Activated gamma-delta T cell (primary cell): ENCODE data around the gene SEMA4G.

ENCODE experiments used
- DNase-seq: peaks from one replicate; lab custom pipeline; 2025; lab: John Stamatoyannopoulos, UW

SEMA4G gene

GRCh38 chr10:100986952-100987684 is 17.8 kb downstream of the SEMA4G start, which contains the start of the genes MRPL43 and TWNK:
Gene MRPL43, minus strand, starts transcription at chr10:100987497. Its CDS starts 54 bp downstream, at chr10:100987443.
Gene TWNK, plus strand, starts transcription at chr10:100987543. Its CDS starts 668 bp downstream, at chr10:100988211.
- DNase-seq: peak; percentile 68

DNA sequence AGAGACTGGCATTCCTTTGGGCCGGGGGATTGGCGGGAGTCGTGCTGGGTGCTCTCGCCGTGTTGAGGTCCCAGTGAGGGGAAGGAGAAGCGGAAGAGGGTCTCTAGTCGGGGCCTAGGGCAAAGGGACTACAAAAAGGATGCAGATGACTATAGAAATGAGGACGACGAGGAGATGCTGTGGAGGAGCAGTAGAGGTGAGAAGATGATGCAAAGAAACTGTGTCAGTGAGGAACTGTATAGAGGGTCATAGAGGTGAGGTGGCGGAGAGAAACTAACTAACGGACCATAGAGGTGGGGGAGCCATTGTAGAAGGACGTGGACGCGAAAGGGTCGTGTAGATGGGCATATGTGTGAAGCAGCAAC is 18.4 kb downstream of the SEMA4G start:
- no peak for DNase-seq

GRCh38 chr10:100988166-100988565 is 18.9 kb downstream of the SEMA4G start:
- no peak for DNase-seq

DNA sequence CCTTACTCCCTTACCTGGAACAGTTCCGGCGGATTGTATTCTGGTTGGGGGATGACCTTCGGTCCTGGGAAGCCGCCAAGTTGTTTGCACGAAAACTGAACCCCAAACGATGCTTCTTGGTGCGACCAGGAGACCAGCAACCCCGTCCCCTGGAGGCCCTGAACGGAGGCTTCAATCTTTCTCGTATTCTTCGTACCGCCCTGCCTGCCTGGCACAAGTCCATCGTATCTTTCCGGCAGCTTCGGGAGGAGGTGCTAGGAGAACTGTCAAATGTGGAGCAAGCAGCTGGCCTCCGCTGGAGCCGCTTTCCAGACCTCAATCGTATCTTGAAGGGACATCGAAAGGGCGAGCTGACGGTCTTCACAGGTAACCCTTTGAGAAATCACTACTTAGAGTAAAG is 19.8 kb downstream of the SEMA4G start:
- no peak for DNase-seq

DNA sequence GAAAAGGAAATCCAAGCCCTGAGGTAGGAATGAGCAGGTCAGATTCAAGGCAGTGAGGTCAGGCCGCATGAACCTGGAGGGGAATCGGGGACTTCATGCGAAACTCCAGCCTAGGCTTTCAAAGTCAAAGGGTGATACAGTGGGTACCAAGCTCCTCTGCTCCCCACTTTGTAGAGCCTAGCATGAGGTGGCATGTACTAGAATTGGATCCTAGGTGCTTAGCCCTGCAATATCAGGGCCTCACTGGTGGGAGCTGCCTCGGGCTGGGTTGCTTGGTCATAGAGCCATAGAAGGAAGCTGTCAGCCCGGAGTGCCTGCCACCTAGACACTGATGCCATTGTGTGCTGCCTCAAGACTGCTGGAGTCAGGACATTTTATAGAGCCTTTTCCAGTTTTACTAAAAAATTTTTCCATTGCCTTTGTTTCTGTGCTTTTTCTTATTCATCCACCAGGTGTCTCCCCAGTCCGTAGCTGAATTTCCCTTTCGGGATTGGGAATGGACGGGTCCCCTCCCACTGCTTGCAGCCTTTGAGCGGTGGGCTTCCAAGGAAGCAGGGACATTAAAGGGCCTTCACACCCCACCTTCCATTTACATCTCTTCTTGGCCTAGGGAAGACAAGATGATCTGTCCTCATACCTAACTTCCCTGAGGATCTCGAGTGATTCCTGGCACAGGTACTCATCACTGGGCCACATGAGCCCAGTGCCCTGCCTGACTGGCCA is 24.8 kb downstream of the SEMA4G start:
- DNase-seq: no peak

DNA sequence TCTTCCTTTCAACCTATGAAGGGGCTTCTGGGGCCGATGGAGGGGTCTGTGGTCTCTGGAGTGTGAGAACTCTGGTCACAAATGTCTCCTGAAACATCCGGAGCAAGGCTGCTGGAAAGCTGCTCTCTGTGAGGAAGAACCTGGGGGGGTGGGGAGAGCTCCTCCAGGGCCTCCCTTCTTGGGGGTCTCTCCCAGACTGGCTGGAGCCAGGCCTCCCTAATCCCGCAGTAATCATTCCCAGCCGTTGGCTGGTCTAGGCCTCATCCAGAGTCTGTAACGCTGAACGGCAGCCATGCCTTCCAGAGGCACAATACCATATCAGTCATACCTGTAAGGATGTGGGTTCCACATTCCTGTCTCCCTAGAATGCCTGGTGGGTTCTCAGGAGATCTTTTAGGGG is 25.9 kb downstream of the SEMA4G start:
- DNase-seq: no peak

- peak; percentile 32 for DNase-seq
These were observed 27.5 kb downstream of the SEMA4G start for GRCh38 chr10:100996678-100997359.

DNA sequence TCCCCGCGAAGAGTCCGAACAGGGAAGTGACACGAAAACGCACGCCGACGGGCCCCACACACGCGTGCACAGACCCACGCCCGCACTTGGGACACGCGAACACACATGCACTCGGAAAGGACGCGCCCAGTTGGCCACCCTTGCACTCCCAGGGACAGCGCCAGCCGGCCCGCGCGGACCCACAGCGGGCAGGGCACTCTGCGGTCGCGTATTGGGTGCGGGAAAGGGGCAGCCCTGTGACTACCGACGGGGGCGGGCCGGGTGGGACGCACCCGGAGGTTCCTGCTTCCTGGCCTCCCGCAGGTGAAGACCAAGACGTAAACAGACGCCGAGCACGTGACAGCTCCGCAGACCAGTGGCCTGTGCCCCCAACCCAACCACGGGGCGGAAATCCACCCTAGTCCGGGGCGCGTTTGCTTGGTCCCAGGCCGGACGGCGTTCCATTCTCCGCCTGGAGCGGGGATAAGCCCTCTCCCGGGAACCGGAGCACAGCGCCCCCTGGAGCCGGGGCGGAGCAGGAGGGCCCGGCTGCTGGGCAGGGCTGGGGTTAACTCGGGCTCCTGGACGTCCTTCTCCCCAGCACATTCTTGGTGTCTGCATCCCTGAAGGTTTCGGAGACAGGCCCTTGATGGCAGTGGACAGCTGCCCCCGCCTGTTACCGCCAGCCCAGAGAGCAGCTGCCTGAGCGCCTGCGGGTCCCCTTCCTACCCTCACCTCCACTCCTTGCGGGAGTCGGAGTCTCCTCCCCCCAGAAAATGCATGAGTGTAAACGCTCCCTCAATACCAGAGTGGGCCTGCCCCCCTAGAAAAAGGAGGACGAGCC is 28.3 kb downstream of the SEMA4G start:
- DNase-seq: peak; percentile 53

DNA sequence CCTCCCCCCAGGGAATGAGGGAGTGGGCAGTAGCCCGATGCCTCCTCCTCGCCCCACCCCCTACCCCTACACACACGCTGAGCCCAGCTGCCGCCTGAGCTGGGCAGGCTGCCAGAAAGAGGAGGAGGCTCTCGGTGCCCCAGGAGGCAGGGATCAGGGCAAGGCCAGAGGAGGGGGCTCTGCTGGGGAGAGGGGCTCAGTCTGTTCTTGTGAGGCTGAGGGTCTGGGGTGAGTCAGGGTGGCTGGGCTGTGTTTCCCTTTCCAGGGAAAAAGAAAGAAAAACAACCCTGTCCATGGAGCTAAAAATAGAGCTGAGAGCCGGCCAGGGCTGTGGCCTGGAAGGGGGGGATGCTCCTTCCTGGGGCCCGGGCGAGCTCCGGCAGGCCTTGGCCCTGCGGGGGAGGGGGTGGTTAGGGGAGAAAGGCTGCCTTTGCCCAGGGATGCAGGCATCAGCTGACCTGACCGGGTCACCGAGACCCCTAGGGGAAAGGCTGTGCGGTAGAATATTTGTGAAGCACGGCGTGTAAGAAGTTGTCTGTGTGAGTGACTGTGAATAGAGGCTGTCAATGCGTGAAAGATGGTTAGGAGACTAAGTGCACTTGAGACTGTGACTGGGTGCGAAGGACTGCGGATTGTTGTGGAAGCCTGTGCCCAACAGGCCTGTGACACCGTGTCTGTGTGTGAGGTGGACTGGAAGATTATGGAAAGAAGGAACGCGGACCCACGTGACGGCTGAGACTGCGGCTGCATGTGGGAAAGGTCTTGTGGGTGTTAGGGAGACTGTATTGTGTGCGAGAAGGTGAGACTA is 29.1 kb downstream of the SEMA4G start:
- DNase-seq: peak; percentile 25

DNA sequence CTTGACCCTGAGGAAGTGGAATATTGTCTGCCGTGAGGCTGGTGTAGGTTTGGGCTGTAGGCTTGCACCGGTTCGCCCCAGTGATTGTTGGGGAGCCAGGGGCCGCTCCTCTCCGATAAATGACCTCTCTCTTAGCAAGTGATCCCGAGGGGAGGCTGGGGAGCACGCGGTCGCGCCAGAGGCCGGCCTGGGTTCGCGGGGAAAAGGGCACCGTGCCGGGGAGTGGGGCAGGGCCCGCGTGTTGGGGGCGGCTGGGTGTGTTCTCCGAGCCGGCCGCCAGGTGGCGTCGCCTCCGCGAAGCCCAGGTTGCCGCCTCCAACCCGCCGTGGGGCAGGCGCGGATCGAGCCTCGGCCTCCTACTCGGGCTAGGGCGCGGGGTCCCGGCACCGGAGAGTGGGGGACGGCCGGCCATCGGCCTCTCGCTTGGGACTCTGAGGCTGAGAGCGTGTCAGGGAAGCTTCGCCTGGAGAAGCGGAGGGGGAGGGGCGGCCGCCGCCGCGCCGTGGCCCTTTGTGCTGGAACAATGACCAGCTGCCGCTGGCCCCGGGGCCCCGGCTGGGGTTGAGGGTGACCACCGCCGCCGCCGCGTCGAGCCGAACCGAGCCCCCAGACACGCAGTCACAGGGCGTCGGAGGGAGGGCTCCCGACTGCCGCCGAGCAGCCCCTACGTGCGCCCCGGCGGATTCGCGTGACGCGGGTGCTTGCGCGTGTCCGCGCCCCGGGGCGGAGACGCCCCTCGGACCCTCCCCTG is 29.9 kb downstream of the SEMA4G start:
- peak; percentile 59 for DNase-seq

- no peak for DNase-seq
These were observed 30.4 kb downstream of the SEMA4G start, which contains the start of gene LZTS2 for GRCh38 chr10:100999742-101000126. Gene LZTS2, plus strand, starts transcription at chr10:100999808. Its CDS starts 2,731 bp downstream, at chr10:101002539.

DNA sequence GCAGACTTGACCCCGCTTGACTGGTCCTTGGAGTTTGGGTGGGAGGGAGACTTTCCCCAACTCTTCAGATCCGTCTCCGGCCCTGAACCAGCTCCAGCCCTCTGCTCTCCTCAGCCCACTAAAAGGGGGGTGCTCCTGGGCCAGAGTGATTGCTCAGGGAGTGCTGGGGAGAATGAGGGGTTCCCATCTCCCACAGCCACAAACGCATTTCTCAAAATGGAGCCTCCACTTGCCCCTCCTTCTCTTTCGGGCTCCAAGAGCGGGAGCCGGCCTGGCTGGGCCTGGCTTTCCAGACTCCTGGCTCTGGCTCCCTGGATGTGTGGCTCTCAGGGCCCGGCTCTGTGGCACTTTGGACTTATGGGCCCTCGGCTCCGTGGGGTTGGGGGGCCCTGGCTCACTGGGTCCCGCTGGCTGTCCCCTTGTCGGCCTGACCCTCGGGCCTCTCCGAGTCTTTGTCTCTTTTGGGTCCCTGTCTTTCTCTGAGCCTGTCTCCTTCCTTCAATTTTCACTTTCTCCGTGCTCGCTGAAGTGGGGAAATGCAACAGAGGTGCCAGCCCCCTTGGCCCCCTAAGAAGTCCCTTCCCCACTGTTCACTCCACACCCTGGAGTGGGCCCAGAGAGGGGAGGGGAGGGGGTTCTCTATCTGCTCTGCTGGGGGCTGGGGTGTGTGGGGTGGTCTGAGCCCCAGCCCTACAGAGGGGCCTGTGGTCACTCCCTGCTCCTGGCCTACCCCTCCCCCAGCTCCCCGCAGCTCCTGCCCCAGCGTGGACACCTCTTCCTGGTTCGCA is 31.0 kb downstream of the SEMA4G start:
- no peak for DNase-seq

DNA sequence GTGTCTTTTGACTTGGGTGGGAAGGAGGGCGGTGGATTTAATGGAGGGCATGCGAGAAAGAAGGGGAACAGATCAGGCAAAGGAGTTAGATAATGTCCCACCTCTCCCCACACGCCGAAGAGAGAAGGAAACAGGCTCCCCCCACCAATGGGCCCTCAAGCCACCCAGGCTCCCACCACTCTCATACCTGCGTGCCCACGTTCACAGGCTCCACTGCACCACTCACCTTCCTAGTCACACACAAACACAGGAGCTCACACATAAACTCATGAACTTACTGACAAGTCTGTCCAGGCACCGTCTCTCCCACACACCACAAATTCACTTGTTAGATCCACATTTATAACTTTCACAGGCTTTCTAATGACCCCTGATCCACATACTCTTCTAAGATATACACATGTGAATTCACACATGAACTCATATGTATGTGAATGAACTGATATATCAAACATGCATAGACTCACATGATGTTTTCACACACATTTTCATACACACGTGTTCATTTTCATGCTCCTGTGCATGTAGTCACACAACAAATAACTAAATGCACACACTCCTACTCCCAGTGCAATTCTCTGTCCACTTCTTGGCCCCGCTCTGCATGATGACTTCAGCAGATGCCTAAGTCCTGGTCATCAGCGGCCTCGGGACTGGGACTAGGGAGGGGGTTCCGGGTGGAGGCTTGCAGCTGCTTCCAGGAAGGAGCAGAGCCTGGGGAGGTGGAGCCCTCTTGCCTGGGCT is 31.8 kb downstream of the SEMA4G start:
- DNase-seq: no peak

DNA sequence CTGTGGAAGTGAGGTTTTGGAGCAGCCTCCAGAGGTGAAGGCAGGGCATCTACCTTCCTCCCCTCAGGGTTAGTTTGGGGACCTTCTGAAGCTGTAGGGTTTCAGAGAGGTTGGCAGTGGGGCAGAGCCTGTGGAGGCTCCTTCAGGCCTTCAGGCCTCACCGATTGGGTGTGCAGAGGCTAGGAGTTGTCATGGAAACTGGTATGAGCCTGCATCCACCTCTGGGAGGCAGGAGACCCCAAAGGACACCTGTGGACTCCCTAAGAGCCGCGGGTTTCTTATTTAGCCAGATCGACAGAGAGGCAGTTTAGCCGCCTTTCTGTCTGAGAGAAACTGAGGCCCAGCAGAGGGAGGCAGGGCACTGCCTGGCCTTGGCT is 32.3 kb downstream of the SEMA4G start:
- no peak for DNase-seq

DNA sequence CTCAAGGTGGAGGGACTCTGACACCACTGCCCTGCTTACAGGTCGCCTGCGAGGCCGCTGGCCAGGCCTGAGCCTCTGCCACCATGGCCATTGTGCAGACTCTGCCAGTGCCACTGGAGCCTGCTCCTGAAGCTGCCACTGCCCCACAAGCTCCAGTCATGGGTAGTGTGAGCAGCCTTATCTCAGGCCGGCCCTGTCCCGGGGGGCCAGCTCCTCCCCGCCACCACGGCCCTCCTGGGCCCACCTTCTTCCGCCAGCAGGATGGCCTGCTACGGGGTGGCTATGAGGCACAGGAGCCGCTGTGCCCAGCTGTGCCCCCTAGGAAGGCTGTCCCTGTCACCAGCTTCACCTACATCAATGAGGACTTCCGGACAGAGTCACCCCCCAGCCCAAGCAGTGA is 33.2 kb downstream of the SEMA4G start:
- DNase-seq: no peak

- no peak for DNase-seq
These were observed 34.4 kb downstream of the SEMA4G start for GRCh38 chr10:101003639-101004206.

- no peak for DNase-seq
These were observed 36.1 kb downstream of the SEMA4G start for GRCh38 chr10:101005361-101005760.

- no peak for DNase-seq
These were observed 36.7 kb downstream of the SEMA4G start for GRCh38 chr10:101005869-101006567.
